Measurements from ENCODE around the gene PSMC3IP.

Gene PSMC3IP

DNA sequence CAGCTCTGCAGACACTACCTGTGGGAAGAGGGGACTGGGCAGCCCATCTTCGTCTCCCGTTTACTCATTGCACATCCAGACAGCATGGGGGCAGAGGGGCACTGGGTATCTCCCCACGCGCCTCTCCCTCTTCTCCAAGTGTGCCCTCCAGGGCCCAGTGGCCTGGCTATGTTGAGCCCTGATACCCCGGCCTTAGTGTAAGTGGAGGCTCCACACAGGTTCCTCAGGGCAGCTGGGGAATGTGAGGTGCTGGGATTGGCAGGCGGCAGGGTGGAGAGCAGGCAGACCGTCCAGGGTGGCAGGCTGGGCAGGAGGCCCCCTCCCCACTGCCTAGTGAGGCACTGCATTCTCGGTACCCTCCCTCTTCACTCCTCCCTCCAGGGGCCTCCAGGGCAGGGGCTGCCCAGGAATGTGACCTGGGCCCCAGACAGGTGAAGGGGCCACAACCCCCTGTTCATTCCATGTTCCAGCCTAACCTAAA, 54.7 kb downstream of the PSMC3IP start:
- peaks cover 32% of the 10 kb centered on the region for H3K27me3 ChIP-seq (ENCODE audit: control insufficient read depth, low read length)
- no peaks in the 10 kb centered on the region for H3K79me2 ChIP-seq (ENCODE audit: control insufficient read depth, low read length)
- no peaks in the 10 kb centered on the region for H3F3A ChIP-seq (ENCODE audit: control insufficient read depth, insufficient read depth)
- H3K36me3 ChIP-seq (ENCODE audit: control insufficient read depth, low read length) = no peaks in the 10 kb centered on the region
- no peaks in the 10 kb centered on the region for H4K20me1 ChIP-seq (ENCODE audit: control insufficient read depth, insufficient read depth, low read depth, low read length)
- H3K27ac ChIP-seq (ENCODE audit: low read depth, low read length) = no peak overlapping the region
- no peak overlapping the region for H3K4me2 ChIP-seq (ENCODE audit: low read length)
- no peak for TF ChIP-seq EZH2phosphoT487 (IDR thresholded peaks at IDR 0.05; ENCODE audit: borderline replicate concordance, low read length)
- TF ChIP-seq, protein P1, sequence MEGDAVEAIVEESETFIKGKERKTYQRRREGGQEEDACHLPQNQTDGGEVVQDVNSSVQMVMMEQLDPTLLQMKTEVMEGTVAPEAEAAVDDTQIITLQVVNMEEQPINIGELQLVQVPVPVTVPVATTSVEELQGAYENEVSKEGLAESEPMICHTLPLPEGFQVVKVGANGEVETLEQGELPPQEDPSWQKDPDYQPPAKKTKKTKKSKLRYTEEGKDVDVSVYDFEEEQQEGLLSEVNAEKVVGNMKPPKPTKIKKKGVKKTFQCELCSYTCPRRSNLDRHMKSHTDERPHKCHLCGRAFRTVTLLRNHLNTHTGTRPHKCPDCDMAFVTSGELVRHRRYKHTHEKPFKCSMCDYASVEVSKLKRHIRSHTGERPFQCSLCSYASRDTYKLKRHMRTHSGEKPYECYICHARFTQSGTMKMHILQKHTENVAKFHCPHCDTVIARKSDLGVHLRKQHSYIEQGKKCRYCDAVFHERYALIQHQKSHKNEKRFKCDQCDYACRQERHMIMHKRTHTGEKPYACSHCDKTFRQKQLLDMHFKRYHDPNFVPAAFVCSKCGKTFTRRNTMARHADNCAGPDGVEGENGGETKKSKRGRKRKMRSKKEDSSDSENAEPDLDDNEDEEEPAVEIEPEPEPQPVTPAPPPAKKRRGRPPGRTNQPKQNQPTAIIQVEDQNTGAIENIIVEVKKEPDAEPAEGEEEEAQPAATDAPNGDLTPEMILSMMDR (IDR thresholded peaks at IDR 0.05; ENCODE audit: low read depth, low read length, poor library complexity, severe bottlenecking) = no peak
- no peaks in the 10 kb centered on the region for H3K4me1 ChIP-seq (ENCODE audit: control insufficient read depth, low read length)
- no peak overlapping the region for H3K4me3 ChIP-seq (ENCODE audit: low read length)
- no peaks in the 10 kb centered on the region for H3K9me3 ChIP-seq (ENCODE audit: control insufficient read depth, insufficient read depth, low read length)
- H3K9me2 ChIP-seq (replicated peaks; ENCODE audit: control insufficient read depth, low read length) = no peaks in the 10 kb centered on the region

All from DOHH2 (cell line).